Astrocyte of the spinal cord (primary cell): ENCODE results near the gene CCDC178.

Experiments
- DNase-seq: peaks from one replicate; pipeline ENCODE4 v3.0.0; 2011; ENCODE audit warnings: low read depth, low spot score
- H3K4me3 ChIP-seq: 2 replicates; pipeline ENCODE4 v1.5.1; 2011; ENCODE audit warnings: low read depth, mild to moderate bottlenecking, low read length, moderate library complexity
- CTCF ChIP-seq: IDR thresholded peaks from 2 replicates; pipeline ENCODE4 v1.5.1; 2012; ENCODE audit warnings: low read depth, mild to moderate bottlenecking, low read length, inconsistent platforms
- in situ Hi-C: cut with HindIII; loops from 2 replicates; pipeline ENCODE4 v1.10.0; 2017; ENCODE audit warnings: low sequenced_read_pairs

The CCDC178 gene

GRCh38 chr18:32998285-32998684, 442.2 kb downstream of the CCDC178 start:
- H3K4me3 ChIP-seq, result no peak overlapping the region
- in situ Hi-C loops, result no loop called here
- DNase-seq, result no peak
- TF ChIP-seq CTCF, result no peak

- no peak for TF ChIP-seq CTCF
- H3K4me3 ChIP-seq, result no peak overlapping the region
- in situ Hi-C loops, result no loop called here
- DNase-seq, result no peak
Measured at GRCh38 chr18:32983721-32984120, 456.8 kb downstream of the CCDC178 start.

- no peak for TF ChIP-seq CTCF
- no peak overlapping the region for H3K4me3 ChIP-seq
- peak; percentile 52 for DNase-seq
Measured at GRCh38 chr18:32980896-32981295, 459.6 kb downstream of the CCDC178 start.

GRCh38 chr18:32975501-32975900, 465.0 kb downstream of the CCDC178 start:
- no peak for TF ChIP-seq CTCF
- H3K4me3 ChIP-seq, result no peak overlapping the region
- no peak for DNase-seq
- in situ Hi-C loops, result no loop called here

More at GRCh38 chr18:32980896-32981295, 459.6 kb downstream of the CCDC178 start:
- in situ Hi-C loops, result no loop called here

GRCh38 chr18:32975163-32975436, 465.4 kb downstream of the CCDC178 start:
- no peak overlapping the region for H3K4me3 ChIP-seq
- in situ Hi-C loops, result no loop called here
- no peak for TF ChIP-seq CTCF
- DNase-seq, result no peak

- no peak overlapping the region for H3K4me3 ChIP-seq
- in situ Hi-C loops, result no loop called here
- no peak for DNase-seq
- no peak for TF ChIP-seq CTCF
Measured at GRCh38 chr18:32974421-32975162, 465.9 kb downstream of the CCDC178 start.
